Heart right ventricle (tissue), 16 donors: ENCODE data around the gene SCN4B. TPM values are rescaled to one million over a fixed set of nuclear protein-coding genes. Genes with fewer than 3 reads are reported as not detected.

Experiments
- ATAC-seq, 8 donors: fragments of 200-7000 bp; cut with Tn5 transposase; one replicate each; pipeline ENCODE4 v1.9.1; 2020; ENCODE audit warnings: mild to moderate bottlenecking in 8 of 8, moderate library complexity in 8 of 8, moderate number of reproducible peaks in 1 of 8
- DNase-seq, 2 donors: peaks; one replicate each; pipeline ENCODE4 v3.0.0-alpha.2; 2020
- H3K27ac ChIP-seq, 10 donors: fragments of 200-600 bp; sonication (generic) in 2 of 10; one replicate each; pipeline versions ENCODE4 v1.5.0 to v1.8.0; 2020 to 2022; ENCODE audit warnings: mild to moderate bottlenecking in 3 of 10
- H3K27me3 ChIP-seq, 7 donors: fragments of 200-600 bp; one replicate each; pipeline ENCODE4 v1.8.0; 2021 to 2022; ENCODE audit warnings: mild to moderate bottlenecking in 2 of 7
- H3K36me3 ChIP-seq, 9 donors: fragments of 200-600 bp; sonication (generic) in 1 of 9; one replicate each; pipeline versions ENCODE4 v1.5.0 to v1.8.0; 2020 to 2022; ENCODE audit warnings: mild to moderate bottlenecking in 2 of 9
- H3K4me1 ChIP-seq, 9 donors: fragments of 200-600 bp; sonication (generic) in 1 of 9; one replicate each; pipeline versions ENCODE4 v1.5.0 to v1.8.0; 2020 to 2022; ENCODE audit warnings: mild to moderate bottlenecking in 4 of 9
- H3K4me3 ChIP-seq, 10 donors: fragments of 200-600 bp; sonication (generic) in 2 of 10; one replicate each; pipeline versions ENCODE4 v1.5.0 to v1.8.0; 2020 to 2022; ENCODE audit warnings: mild to moderate bottlenecking in 7 of 10, moderate library complexity in 2 of 10
- H3K9me3 ChIP-seq, 11 donors: fragments of 200-600 bp in 10 of 11; sonication (generic) in 2 of 11; one replicate each; pipeline versions ENCODE4 v1.5.0 to v1.8.0; 2013 to 2022; ENCODE audit warnings: mild to moderate bottlenecking in 2 of 11, control low read depth in 1 of 11, moderate library complexity in 1 of 11
- CTCF ChIP-seq, 9 donors: fragments of 200-600 bp; sonication (generic) in 2 of 9; IDR thresholded peaks; one replicate each; pipeline versions ENCODE4 v1.5.0 to v1.8.0; 2021 to 2022; ENCODE audit warnings: antibody characterized with exemption in 9 of 9, mild to moderate bottlenecking in 5 of 9, moderate library complexity in 1 of 9
- WGBS, 2 donors: extraction: QIAGEN DNeasy Blood & Tissue Kit; methylation state at CpG; one replicate each; pipeline ENCODE4 v1.1.7; 2013; ENCODE audit warnings: inconsistent platforms in 1 of 2; 5-methylcytosine and 5-hydroxymethylcytosine counted together
- intact Hi-C, 10 donors: fragments of 100-400 bp; cut with DNase I; formaldehyde crosslinking; loops; one replicate each; pipeline versions ENCODE4 v1.11.1 to v1.14.2; 2022
- polyA plus RNA-seq, 2 donors: library from polyadenylated mRNA; stranded (reverse); fragments of 200-250 nt; gene quantifications; one replicate each; pipeline ENCODE4 v1.2.3, GENCODE V29; 2013
- total RNA-seq, 10 donors: library from RNA; stranded (reverse); fragmentation: NEBNext Ultra II Directional in 3 of 10; extraction: Animal tissue kit (Norgen Biotek cat#: 25700) in 3 of 10; gene quantifications; one replicate each; pipeline versions ENCODE4 v1.2.1 to v1.2.4, GENCODE V29; 2021 to 2023
- donor health status: Arrhythmogenic right ventricular cardiomyopathy.
- donor health status: ischemic (EF 13 %, LVEDD 7.1; RV severe dilation, severe dysfunction).
- donor health status: healthy with polysubstance abuse.
- donor health status: DM: no; HTN: yes; CAD: no.
- donor health status: DM: no; HTN: no; CAD: no.
- donor health status: ischemic (EF 25% LVEDD 6.9; RV normal size, moderate dysfunction).
- donor health status: ischemic (EF 25% LVEDD 5.7; RV mildly dilated, moderate dysfunction).
- donor health status: healthy.
- donor health status: DM: yes; HTN: yes; CAD: no.
- donor health status: Ischemic cardiomyopathy.
- donor health status: ischemic (EF 35%, LVEDD 5.7; RV mildly dilated, moderate dysfunction).
- donor health status: nonischemic (EF 11% LVEDD 7.7; RV severe dilation, severe dysfunction).
- donor health status: DM: yes; HTN: yes; CAD: no.
- donor health status: PGD.
- donor health status: ischemic (EF 29% LVEDD 5.4; RV normal size, mild dysfunction).
- donor health status: nonischemic (EF 23%, LVEDD 6.1; RV moderate dilation, normal function).

The SCN4B gene
- total and polyA plus RNA-seq, 12 donors: 5.4 to 17.5 (median 9.2) TPM

- peaks cover 0 to 5% (median 0%) of the 10 kb centered on the region in 11 donors for H3K9me3 ChIP-seq
- peak overlapping the region in 9 of 10 donors; percentile 5 to 72 (median 55) for H3K27ac ChIP-seq
- ATAC-seq: peak; percentile 50 to 90 (median 74)
- intact Hi-C loops: no loop called here
- no peaks in the 10 kb centered on the region for H3K27me3 ChIP-seq
- no peaks in the 10 kb centered on the region for H3K36me3 ChIP-seq
- H3K4me3 ChIP-seq: no peak overlapping the region
- WGBS, 2 donors: 55 to 56% methylated on average over 9 of the region's 9 CpGs
- no peak for TF ChIP-seq CTCF (IDR thresholded peaks at IDR 0.05)
- DNase-seq: no peak
- H3K4me1 ChIP-seq: peaks cover 0 to 22% (median 14%) of the 10 kb centered on the region in 9 donors
These were observed 34.6 kb downstream of the SCN4B start for GRCh38 chr11:118117790-118118601.

- intact Hi-C loops: no loop called here
- Histone ChIP-seq H3K9me3 (no peaks in the 10 kb centered on the region), H3K27me3 (no peaks in the 10 kb centered on the region), H3K36me3 (no peaks in the 10 kb centered on the region), H3K27ac (no peak overlapping the region), H3K4me1 (peaks cover 0 to 22% (median 14%) of the 10 kb centered on the region in 9 donors), H3K4me3 (no peak overlapping the region)
- no peak for TF ChIP-seq CTCF (IDR thresholded peaks at IDR 0.05)
- no peak for ATAC-seq
- DNase-seq: no peak
- WGBS, 2 donors: 85 to 90% methylated on average over 7 of the region's 7 CpGs
These were observed 37.6 kb downstream of the SCN4B start for GRCh38 chr11:118115048-118115447.

- intact Hi-C loops: no loop called here
- Histone ChIP-seq H3K9me3 (no peaks in the 10 kb centered on the region), H3K27ac (no peak overlapping the region), H3K4me1 (peaks cover 0 to 29% (median 14%) of the 10 kb centered on the region in 9 donors), H3K36me3 (no peaks in the 10 kb centered on the region), H3K27me3 (no peaks in the 10 kb centered on the region), H3K4me3 (no peak overlapping the region)
- DNase-seq: no peak
- ATAC-seq: no peak
- WGBS, 2 donors: 70 to 92% methylated on average over 1 of the region's 1 CpG
- no peak for TF ChIP-seq CTCF (IDR thresholded peaks at IDR 0.05)
These were observed 38.4 kb downstream of the SCN4B start for GRCh38 chr11:118114266-118114665.

- H3K4me3 ChIP-seq: no peak overlapping the region
- WGBS, 2 donors: 91 to 92% methylated on average over 11 of the region's 11 CpGs
- intact Hi-C loops: no loop called here
- no peak for DNase-seq
- no peak overlapping the region for H3K27ac ChIP-seq
- peaks cover 0 to 23% (median 14%) of the 10 kb centered on the region in 9 donors for H3K4me1 ChIP-seq
- no peak for ATAC-seq
- no peaks in the 10 kb centered on the region for H3K27me3 ChIP-seq
- no peaks in the 10 kb centered on the region for H3K36me3 ChIP-seq
- no peak for TF ChIP-seq CTCF (IDR thresholded peaks at IDR 0.05)
- H3K9me3 ChIP-seq: no peaks in the 10 kb centered on the region
These were observed 39.8 kb downstream of the SCN4B start for GRCh38 chr11:118112711-118113430.
